ENCODE results near the gene NRCAM.

The NRCAM gene

DNA sequence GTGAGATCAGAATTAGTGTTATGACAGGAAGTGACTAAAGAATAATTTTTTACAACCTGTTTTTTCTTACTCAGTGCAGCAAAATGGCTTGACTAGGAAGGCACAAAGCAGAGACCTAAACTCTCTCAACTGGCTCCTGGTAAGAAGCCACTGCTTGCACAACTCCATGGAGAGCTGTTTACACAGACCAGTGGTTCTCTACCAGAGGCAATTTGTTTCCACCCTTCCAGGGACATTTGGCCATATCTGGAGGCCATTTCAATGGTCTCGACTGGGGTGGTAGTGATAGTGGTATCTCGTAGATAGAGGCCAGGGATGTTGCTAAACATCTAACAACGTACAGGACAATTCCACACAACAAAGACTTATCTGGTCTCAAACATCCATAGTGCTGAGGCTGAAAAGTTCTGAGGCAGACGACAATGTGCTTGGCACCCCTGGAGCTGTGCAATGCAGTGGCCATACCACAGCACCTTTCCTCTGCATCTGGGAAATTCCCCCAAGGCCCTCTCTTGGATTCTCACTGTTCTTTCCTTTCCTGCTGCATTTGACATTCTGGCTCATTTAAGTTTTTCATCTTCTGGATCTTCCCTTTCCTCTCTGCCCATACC is 220.7 kb downstream of the NRCAM start:
- peak; percentile 15 for DNase-seq (ENCODE audit: low read depth)
- TF ChIP-seq CTCF (IDR thresholded peaks at IDR 0.05; ENCODE audit: insufficient read depth, low read depth, low read length, missing control alignments), result no peak
- no peak overlapping the region for H3K4me3 ChIP-seq (ENCODE audit: low read length)

GRCh38 chr7:108234971-108235450 is 221.2 kb downstream of the NRCAM start:
- no peak overlapping the region for H3K4me3 ChIP-seq (ENCODE audit: low read length)
- TF ChIP-seq CTCF (IDR thresholded peaks at IDR 0.05; ENCODE audit: insufficient read depth, low read depth, low read length, missing control alignments), result no peak
- no peak for DNase-seq (ENCODE audit: low read depth)

DNA sequence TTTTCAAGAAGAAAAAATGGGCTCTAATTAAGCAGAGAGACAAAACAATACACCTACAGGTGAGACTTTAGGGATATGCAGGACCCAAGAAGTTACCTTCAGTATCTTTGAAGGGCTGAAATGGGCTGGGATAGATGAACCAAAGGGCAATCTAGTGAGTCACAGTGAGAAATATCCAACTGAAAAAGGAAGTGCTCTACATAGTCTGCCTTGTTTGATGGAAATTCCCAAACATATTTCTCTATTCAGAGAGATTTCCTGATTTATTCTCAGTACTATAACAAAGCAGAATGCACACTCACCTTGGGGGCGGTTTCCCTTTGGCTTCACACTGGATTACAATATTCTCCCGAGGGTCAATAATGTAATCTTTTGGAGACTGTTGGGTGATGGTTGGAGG is 222.0 kb downstream of the NRCAM start:
- no peak for TF ChIP-seq CTCF (IDR thresholded peaks at IDR 0.05; ENCODE audit: insufficient read depth, low read depth, low read length, missing control alignments)
- DNase-seq (ENCODE audit: low read depth), result peak; percentile 31

DNA sequence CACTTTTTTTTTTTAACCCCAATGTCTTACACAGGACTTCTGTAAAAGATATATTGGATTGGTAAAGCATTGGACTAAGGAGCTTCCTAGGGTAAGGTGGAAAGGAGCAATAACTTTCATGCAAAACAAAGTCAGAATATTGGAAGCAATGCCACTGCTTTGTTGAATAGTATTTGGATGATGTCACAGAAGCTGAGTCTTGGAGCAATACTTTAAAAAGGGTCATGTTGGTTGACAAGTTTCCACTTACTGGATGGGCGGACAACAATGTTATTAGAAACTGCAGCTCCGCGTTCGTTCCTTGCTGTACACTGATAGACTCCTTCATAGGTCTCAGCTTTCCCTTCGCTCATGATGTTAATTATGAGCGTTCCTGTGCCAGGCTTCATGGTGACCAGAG is 224.2 kb downstream of the NRCAM start:
- no peak for TF ChIP-seq CTCF (IDR thresholded peaks at IDR 0.05; ENCODE audit: insufficient read depth, low read depth, low read length, missing control alignments)
- no peak for DNase-seq (ENCODE audit: low read depth)
- no peak overlapping the region for H3K4me3 ChIP-seq (ENCODE audit: low read length)

More for the DNA sequence above, 222.0 kb downstream of the NRCAM start:
- H3K4me3 ChIP-seq (ENCODE audit: low read length), result no peak overlapping the region

- TF ChIP-seq CTCF (IDR thresholded peaks at IDR 0.05; ENCODE audit: insufficient read depth, low read depth, low read length, missing control alignments), result no peak
- no peak overlapping the region for H3K4me3 ChIP-seq (ENCODE audit: low read length)
- DNase-seq (ENCODE audit: low read depth), result no peak
Observed at GRCh38 chr7:108231221-108231620, 225.0 kb downstream of the NRCAM start.

DNA sequence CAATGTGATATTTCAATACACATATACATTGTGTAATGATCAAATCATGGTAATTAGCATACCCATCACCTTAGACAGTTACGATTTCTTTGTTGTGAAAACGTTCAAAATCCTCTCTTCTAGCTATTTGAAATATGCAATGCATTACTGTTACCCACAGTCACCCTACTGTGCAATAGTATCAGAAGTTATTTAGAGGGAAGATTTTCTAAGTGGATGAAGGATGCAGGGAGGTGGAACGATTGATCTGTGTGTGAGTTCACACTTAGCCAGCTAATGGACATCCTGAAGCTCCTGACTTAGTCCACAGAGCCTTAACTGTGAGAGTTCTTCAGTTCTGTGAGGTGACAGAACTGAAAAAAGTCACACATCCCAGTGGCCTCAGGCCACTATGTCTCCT is 228.9 kb downstream of the NRCAM start:
- H3K4me3 ChIP-seq (ENCODE audit: low read length), result no peak overlapping the region
- TF ChIP-seq CTCF (IDR thresholded peaks at IDR 0.05; ENCODE audit: insufficient read depth, low read depth, low read length, missing control alignments), result no peak
- DNase-seq (ENCODE audit: low read depth), result no peak

- TF ChIP-seq CTCF (IDR thresholded peaks at IDR 0.05; ENCODE audit: insufficient read depth, low read depth, low read length, missing control alignments), result no peak
- no peak for DNase-seq (ENCODE audit: low read depth)
- H3K4me3 ChIP-seq (ENCODE audit: low read length), result no peak overlapping the region
Observed at GRCh38 chr7:108226816-108227299, 229.4 kb downstream of the NRCAM start.
